Activated naive CD4-positive, alpha-beta T cell treated with anti-CD3 and anti-CD28 coated beads, Interleukin-2, amount 50 U/mL, for 16 hours (primary cell): ENCODE data around the gene PPP2R2C.

Source experiments
- DNase-seq: peaks from one replicate; pipeline ENCODE4 v3.0.0-alpha.2; 2020

Gene PPP2R2C

DNA sequence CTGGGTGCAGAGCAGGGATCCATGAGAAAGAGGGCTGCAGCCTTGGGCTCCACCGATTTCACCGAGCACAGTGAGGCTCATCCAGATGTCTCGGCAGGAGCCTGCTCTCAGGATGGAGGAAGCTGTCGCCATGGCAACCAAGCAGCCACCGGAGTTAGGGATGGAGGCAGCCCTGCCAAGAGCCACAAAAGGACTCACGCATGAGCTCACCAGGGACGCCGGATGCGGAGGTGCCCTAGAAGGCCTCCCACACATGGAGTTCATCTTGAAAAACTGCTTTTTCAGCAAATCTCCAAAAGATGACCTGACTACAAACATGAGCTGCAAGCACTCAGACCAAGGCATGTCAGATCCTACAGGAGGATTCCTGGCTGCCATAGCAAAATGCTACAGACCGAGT lies 112.0 kb downstream of the PPP2R2C start:
- DNase-seq, result no peak

DNA sequence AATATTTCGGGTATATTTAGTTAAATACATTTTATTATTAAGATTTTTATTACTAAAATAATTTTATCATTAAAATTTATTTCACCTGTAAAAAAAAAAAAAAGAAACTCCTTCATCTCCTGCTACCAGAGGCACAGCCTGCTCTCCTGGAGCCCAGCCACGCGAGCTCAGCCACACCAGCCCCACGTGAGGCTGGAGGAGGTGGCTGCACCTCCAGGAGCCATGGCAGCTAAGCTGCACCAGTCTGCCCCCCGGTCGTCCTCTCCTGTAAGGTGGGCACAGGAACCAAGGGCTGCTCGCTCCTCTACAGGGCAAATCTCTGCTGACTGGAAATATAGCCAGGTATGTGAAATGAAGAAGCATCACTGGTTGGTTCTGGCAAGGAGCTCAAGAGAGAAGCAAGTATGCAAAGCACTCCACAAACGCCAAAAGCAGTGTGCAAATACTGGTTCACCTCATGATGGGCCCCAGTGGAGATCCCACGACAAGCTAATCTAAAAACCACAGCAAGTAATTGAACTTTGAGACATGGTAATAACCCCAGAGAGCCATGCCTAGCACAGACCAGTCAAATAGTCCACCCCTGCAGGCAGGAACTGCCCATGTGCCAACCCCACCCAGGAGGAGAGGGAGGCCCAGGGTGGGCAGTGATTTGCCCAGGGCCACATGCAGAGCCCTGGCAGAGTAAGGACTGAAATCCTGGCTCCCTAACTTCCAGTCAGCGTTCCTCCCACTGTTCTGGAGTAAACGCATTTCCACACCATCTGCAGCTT lies 112.7 kb downstream of the PPP2R2C start:
- DNase-seq, result no peak

DNA sequence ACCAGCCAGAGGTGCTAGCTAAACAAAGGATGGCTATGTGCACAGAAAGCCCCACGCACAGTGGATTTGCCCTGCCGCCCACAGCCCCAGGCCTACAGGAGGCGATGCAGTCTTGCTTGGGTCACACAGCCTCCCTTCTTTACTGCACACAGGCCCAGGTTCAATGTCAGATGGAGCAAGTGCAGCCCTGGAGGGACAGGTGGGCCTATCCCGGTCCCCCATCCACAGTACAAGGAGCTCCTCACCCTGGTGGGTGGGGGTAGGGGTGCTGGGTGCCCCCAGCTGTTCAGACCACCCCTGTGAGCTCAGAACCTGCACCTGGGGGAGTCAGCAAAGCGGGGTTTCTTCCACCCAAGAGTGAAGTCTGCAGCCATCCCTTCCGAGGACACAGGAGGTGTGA lies 114.9 kb downstream of the PPP2R2C start:
- no peak for DNase-seq

DNA sequence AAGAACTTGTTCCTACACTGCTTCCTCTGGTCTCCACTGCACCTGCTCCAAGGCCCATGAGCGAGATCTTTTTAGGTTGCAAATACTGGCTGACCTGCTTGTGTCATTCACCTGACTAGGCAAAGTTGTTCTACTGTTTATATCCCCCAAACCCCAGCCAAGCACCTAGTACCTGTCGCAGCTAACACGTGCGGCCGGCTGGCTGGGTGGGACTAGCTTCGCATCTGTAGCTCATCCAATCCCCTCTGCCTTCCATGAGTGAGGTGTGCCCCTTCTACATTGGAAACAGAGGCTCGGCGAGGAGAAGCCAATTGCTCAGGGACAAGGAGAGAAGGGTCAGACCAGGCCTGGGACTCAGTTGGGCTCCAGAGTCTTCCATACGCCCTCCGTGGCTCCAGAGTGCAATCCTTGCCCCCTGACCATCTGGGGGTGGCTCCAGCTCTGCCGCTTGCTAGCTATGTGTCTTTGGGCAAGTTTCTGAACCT lies 116.3 kb downstream of the PPP2R2C start:
- DNase-seq, result no peak

DNA sequence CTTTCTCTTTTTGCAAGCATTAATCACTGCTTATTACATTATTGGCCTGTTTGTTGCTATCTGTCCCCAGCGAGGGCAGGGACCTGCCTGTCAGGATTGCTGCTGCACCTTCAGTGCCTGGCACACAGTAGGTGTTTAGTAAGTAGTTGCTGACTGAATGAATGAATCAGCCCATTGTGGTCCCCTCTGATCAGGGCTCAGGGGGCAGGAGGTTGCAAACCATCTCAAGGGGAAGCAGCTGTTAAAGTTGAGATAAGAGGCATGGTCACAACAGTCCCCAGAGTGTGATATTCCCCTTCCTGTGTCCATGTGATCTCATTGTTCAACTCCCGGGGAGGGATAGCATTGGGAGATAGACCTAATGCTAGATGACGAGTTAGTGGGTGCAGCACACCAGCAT lies 117.4 kb downstream of the PPP2R2C start:
- DNase-seq, result no peak

DNA sequence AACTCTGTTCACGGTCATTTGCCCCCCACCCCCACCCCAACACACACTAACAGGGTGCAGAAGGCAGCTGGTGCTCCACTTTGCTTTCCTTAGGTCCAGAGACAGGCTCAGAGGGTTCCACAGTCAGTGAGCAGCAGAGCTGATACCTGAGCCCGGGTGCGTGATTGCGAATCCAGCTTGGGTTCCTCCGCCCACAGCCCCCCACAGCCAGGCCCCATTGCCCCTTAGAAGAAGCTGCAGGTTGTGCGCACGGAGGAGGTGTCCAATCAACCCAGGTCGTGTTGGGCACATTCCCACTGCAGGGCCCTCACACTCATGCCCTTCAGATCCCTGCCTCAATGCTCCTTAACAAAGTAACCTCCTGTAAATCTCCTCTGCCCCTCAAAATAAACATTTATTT lies 117.8 kb downstream of the PPP2R2C start:
- DNase-seq, result no peak

DNA sequence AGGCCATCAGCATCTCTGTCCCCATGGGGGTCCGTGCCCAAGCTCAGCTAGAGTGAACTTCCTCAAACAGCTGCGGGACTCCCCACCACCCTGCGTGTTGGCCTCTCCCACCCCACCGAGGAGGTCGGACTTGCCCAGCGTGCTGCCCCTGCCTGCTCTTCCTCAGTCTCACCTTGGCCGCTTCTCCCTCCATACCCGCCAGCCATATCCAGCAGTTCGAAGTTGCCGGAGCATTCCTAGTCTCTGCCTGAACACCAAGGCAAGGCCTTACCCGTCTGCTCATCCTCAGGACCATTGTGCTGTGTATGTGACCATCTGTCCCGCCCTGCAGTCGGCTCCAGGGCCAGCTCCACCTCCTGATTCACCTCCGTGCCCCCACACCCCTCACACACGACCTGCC lies 118.3 kb downstream of the PPP2R2C start:
- DNase-seq, result no peak

DNA sequence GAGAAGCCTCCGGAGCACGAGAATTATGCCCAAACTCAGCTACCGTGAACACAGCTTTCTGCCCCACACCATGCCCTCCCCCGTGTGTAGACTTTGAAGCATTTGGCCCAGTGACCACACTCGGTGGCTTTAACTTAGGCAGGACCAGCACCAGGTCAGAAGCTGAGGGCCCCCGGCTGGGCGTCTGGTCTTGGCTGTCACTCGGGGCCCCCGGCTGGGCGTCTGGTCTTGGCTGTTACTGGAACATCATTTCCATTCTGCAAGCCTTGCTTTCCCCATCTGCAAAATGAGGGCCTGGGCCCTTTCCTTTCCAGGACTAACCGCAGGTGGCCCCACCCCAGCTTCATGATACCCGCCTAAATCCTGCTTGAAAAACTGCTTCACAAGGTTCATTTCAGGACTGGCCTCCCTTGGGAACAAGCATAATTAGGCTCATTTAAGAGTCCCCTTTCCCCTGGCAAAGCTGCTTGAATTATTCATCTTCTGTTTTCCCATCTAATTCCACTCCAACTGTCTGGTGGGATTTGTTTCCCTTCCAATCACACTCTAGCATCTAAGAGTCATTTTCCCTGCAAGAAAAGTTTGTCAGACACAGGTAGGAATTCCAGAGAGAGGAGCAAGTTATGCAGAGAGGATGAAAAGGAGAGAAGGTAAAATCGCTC lies 120.3 kb downstream of the PPP2R2C start:
- DNase-seq, result no peak

DNA sequence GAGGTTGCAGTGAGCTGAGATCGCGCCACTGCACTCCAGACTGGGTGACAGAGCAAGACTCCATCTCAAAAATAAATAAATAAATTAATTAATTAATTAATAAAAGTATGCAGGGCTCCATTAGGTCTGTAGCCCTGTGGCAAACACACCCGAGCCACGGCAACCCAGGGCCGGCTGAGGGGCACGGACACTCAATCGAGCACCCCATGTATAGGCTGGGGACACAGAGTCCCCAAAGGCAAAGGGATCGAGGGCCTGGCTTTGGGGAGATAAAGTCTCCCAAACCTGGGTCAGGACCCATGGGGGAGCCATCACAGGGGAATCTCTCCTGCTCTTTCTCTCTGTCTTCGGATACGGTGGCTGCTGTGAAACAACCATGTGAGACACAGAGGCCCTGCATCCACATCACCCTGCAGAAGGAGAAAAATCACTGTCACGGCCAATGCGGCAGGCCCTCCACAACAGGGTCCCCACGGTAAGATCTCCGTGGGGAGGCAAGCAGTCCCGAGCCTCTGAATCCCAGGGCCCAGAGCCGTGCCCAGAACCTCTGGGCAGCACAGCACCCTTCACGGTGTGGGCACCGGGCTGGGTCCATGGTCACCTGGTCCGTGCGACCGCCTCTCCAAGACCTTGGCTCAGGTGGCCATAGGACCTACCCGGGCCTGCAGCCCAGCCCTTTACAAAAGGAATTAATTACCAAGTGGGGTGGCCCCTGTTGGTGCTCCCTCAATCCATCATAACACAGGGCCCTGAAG lies 121.0 kb downstream of the PPP2R2C start:
- DNase-seq, result no peak

DNA sequence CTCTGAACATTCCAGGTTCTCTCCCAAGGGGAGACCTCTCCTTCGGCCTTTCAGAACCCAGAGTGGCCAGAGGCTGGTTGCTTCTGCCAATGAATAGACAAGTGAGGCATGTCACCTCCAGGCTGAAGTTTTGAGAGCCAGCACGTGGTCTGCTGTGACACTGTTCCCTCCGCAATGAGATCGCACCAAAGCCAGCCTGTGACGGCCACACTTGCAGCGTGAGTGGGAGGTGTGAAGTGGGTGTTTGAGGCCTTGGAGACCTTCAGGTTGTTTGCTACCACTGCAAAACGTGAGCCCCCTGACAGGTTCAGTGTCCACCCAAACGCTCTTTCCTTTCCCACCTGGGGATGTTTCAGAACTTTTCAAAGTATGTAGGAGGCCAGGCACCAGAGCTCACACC lies 121.8 kb downstream of the PPP2R2C start:
- no peak for DNase-seq

DNA sequence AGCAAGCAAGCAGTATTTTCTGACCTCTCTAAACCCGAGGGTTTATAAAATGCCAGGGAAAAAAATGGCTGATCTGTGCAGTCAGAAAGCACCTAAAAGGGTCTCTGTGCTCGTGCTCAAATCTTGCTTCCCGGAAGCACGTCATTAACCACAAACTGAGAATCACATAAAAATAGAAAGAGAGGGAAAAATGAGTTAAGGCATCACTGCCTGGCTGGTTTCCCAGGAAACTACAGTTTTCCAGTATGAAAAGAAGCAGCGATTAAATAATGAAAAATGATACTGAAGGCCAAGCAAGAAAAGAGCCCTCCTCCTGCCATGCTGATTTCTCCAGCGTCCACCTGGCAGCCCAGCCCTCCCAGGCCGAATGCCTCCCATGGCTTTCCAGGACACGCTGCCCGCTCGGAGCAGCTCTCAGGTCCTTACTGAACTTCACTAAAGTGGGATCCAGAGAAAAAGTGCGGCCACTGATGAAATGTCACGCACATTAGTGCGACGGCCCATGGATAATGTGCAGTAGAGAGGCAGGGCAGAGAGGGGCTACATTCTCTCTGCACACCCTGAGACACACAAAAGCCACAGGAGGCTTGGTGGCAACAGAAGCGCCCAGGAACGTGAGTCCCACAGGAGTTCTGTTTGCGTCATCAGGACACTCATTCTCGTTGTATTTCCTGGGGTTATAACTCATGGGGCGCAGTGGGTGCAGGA lies 122.4 kb downstream of the PPP2R2C start:
- DNase-seq, result no peak

DNA sequence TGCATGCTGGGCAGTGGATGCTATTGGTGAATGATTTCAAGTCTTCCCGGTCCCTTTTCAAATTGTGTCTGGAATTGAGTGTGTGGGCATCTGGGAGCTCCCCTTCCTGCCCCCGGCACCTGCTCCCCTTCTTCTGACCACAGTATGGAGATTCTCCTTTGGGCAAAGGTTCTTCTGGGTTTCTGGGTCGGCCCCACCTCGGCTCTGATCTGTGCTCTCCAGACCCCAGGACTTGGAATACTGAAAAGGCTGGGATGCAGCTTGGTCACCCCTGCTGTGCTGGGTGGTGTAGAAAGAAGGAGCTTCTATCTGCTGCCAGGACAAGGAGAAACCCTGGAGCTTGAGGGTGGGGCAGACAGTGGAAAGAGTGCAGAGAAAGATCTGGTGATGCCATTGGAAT lies 124.0 kb downstream of the PPP2R2C start:
- no peak for DNase-seq

DNA sequence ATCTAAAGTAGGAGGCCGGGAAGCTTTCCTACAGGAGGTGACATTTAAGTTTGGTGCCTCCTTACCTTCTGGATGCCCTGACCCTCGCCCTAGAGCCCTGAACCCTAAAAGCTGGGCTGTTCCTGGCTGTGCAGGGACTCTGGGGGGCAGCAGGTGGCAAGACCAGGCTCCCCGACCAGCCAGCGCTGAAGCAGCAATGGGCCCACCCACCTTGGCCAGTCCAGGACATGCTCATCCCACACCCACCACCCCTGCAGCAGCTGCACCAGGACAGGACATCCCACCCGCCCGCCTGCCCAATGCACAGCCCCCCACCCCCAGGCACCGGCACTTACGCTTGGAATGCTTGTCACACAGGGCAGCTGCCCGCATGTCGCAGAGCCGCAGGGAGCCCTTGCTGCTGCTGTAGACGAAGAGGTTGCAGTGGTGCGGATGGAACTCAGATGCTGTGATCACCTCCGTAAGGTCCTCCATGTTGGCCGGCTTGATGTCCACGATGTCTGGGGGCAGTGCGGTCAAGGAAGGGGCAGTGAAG lies 124.8 kb downstream of the PPP2R2C start:
- DNase-seq, result no peak

DNA sequence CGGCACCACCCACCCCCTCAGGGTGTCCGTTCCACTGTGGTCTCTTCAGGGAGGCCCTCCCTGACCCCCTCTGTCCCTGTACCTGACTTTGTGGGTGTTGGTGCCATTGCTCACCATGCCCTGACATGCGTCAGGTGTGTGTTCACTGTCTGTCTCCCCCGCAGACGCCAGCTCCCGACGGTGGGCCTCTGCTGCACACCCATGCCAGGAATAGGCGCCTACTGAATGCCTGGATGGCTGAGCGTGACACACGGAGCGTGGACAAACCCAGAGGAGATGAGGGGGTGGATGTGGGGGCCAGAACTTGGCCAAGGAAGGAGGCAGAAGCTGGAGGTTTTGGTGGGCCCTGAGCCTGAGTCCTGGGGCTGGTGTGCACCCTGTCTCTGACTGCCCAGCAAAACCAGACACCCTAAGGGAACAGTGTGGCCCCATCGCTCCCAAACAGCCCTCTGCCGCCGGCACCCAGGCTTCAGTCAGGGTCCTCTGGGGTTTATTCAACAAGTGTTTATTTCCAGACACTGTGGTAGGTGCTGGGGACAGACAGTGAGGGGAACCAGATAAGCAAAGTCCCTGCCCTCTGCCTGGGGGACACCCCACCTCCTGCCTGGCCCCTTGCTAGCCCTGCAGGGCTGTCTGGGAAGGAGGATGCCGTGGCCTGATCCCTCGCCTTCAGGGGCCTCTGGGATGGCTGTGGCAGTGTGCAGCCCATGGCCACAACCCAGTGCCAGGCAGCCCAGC lies 125.9 kb downstream of the PPP2R2C start:
- DNase-seq, result no peak

DNA sequence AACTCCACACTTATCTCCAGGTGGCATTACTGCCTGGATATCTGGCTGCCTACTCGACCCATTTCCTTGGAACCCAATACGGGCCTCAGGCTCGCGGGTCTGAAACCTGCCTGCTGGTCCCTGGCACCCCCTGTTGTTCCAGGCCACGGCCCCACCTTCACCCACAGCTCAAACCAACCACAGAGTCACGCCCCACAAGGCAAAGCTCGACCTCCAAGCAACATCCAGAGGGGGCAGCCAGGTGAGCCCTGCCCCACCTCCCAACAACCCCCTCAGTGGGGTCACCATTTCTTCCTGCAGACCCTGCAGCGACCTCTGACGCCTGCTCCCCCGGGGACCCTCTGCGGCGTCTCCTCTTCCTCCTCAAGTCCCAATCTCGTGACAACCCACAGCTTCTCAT lies 126.5 kb downstream of the PPP2R2C start:
- DNase-seq, result no peak

DNA sequence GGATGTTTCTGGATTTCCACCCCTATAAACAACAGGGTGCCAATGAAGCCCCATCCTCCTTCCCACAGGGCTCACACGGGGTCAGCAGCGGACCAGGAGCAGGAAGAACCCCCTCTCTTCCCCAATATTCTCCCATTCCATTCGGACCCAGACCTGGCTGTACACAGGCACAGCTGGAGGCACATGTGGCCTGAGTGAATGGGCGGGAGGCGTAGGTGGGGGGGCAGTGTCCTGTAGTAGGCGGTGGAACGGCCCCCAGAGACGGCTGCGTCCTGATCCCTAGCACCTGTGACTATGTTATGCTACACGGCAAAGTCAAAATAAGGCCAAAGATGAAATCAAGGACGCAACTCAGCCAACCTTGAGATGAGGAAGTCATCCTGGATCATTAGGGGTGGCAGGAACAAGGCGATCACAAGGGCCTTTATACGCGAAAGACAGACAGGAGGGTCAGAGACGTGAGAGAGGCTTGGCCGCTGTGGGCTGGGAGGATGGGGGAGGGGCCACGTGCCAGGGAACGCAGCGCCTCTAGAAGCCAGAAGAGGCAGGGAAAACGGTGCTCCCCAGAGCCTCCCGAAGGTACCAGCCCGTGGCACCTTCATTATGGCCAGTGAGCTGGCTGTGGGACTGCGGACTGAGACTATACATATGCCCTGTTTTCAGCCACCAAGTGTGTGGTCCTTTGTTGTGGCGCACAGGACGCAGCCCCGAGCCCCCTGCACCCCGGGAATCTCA lies 127.2 kb downstream of the PPP2R2C start:
- no peak for DNase-seq

DNA sequence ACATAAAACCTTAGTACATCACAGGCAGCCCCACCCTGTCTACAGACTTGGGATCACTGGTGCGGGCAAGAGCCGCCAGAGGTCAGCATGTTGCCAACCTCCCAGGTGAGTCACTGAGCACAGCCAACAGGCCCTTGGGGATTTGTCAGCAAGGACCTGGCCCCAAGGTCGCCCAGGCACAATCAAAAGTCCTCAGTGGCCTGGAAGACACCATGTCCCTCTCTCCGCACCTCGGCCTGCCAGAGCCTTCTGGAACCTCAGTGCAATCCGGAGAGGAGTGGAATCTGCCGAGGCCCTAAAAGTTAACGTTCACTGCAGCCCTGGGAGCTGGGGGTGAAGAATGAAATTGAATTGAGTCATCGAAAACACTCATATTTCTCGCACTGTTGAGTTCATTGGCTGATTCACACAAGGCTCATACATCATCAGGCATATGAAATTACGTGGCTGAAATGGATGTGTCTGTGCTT lies 128.4 kb downstream of the PPP2R2C start:
- DNase-seq, result no peak

DNA sequence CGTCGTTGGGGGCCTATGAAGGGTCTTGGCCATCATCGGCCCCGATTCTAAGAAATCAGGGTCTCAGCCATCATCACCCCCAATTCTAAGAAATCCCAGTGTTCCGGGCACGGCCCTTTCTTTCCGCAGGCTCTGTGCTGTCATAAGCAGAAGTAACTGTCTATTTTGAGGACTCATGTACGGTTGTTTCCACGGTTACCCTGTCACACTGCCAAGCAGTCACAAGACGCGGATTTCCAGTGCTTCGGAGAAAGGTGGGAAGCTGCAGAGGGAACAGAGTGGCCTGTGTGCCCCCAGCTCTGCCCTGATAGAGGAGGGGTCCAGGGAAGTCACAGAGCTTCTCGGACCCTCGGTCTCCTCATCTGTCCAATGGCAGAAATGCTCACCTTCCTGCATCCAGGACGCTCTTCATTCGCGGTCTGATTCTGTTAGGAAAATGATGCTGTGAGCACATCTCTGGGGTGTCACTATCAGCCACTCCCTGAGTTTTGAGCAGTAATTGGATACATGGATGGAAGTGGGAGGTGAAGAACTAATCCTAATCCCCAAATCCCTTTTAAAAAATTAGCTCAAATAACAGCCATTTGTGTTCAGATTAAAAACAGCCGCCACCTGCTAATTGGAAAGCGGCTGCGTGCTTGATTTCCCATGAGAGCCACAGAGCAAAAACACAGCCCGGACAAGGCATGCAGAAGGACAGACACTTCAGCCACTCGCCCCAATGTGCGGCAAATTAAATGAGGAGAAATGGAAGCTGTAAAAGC lies 129.7 kb downstream of the PPP2R2C start:
- DNase-seq, result no peak

DNA sequence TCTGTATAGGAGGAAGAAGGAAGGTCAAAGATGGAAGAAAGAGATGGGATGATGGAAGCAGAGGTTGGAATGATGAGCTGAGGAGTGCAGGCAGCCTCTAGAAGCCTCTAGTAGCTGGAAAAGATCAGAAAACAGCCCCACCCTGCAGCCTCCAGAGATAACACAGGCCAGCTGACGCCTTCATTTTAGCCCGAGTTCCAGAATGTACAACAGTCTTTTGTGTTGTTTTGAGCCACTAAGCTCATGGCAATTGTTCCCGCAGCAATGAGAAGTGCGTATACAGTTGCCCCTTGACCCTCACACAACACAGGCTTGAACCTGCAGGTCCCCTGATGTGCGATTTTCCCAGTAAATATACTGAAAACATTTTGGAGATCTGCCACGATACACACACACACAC lies 130.7 kb downstream of the PPP2R2C start:
- no peak for DNase-seq

DNA sequence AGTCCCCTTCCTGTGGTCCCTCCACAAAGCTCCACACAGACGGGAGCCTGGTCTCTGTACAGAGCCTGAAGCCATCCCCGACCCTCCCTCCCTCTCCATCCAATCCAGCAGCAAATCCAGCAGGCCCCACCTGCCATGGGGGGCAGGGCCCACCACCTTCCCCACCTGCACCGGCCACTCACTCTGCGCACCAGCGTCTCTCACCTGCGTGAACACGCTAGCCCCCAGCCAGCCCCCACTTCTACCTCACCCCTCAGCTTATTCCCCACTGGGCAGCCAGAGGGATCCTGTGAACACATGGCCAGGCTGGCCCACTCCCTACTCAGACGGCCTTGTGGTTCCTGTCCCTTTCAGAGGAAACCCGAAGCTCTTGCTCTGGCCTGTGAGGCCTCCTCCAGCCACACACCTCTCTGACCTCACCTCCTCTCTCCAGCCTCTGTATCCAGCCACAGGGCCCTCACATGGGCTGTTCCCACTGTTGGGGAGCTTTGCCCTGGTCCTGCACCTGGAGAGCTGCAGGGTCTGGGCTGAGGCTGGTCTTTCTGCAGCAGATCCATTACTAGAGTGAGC lies 131.9 kb downstream of the PPP2R2C start:
- no peak for DNase-seq
